ENCODE data around the gene HNRNPLL.
A peak's percentile ranks its signal among the peaks of the same experiment; 100 is the strongest.
"Not testable (repeated sequence)": the region's sequence is repeated elsewhere in the genome, so short reads cannot be mapped to it uniquely, and the experiment has no call there.

The HNRNPLL gene

DNA sequence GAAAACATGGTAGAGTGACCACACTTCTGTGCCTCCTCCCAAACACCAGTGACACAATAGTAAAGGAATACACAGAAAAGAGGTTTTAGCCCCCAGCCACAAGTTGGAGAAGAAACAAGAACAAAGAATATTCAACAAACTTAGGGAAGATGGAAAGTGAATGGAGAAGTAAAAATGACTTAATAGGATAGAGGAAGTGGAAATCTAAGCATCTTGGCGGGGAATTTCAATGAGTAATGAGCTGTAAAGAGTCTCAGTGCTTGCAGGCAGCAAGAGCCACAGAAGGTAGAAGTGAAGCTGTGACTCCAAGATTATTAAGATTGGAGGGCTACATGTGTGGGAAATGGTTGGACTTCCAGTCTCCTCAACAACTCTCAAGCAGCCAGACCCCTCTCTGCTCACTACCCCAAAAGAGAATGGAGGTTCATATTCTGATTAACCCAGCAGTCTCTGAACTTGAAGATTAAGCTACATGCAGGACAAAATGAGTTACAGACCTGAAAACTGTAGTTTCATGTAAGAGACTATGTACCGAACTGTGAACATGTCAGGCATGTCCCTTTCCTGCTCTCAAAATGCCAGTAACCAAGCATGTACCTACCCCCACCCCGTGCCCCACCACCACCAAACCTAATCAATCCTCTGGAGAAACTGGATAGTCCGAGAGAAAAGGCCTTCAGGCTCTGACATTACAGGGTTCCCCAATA lies 16.9 kb upstream of the HNRNPLL start:
- DNase-seq (ENCODE audit: low spot score): peak; percentile 32

DNA sequence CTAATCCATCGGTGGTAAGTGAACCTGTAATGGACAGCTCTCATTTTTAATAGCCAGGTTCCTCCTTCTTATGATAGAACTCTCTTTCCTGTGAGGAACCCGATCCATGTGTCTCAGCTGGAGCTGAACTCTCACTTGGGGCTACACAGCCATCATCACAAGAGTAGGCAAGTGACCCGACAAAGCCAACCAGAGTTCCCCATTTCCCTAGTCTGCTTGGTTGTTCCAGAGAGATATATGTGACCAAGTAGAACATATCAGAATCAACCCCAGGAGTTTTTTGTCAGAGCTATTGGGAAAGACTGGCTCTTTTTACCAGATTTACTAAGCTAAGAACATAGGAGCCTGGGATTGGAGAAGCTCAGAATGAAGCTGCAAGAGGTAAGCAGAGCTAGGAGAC lies 14.6 kb upstream of the HNRNPLL start:
- no peak for DNase-seq (ENCODE audit: low spot score)

DNA sequence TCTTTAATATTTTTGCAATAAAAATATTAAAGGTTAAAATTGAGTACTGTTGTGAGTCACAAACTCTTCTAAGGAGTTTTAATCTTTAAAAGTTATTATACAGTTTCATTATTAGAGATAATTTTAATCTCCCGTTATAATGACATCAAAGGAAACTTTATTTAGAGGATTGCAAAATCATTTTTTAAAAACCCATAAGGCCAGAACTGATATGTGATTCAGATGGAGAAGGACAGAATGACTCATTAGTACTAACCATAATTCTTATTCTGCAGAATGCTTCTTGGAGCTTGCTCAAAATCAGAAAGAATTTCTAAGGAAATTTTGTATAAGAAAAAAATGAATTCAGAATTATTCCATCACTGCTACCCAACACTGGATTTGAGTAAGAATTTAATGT lies 12.5 kb upstream of the HNRNPLL start:
- no peak for DNase-seq (ENCODE audit: low spot score)

DNA sequence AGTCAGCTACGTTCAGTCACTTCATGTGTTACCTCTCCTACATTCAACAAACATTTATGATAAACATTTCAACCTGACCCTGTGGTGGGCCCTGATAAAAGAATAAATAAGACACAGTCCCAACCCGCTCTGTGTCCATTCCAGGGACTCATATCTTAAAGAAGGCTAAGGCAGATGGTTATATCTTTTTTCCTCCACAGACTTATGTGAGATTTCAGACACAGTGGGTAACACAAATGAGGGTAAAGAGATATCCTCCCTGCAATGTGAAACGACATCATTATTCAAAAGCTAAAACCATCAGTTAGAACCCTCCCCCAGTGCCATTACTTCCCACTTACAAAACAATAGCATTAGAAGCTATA lies 11.1 kb upstream of the HNRNPLL start:
- no peak for DNase-seq (ENCODE audit: low spot score)

DNA sequence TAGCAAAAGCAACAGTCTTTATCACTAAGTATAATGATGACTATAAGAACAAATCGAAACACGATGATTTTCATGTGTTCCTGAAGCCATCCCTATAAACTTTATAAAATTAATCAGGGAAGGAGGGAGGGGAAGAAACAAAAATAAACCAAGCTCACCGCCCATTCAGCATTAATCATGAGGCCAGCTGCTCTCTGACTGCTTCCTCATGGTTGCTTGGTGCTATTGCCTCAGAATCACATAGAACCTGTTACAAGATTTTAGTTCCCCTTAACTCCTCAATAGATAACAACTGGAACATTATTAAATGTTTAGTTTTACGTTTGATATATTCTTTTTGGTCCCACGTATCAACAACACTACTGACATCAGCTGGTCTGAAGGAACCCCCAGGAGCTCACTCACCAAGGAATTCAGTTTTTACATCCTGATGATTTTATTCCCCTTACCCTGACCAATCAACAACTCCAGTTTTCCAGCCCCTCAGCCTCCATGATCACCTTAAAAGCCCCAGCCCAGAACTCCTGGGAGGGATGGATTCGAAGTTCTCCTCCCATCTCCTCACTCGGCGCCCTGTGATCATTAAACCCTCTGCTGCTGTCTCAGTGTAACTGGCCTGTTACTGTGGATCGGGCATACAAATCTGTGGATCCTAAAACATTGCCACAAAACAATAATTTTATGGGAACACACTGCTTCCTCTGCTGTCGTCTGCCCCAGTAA lies 10.6 kb upstream of the HNRNPLL start:
- DNase-seq (ENCODE audit: low spot score): no peak

DNA sequence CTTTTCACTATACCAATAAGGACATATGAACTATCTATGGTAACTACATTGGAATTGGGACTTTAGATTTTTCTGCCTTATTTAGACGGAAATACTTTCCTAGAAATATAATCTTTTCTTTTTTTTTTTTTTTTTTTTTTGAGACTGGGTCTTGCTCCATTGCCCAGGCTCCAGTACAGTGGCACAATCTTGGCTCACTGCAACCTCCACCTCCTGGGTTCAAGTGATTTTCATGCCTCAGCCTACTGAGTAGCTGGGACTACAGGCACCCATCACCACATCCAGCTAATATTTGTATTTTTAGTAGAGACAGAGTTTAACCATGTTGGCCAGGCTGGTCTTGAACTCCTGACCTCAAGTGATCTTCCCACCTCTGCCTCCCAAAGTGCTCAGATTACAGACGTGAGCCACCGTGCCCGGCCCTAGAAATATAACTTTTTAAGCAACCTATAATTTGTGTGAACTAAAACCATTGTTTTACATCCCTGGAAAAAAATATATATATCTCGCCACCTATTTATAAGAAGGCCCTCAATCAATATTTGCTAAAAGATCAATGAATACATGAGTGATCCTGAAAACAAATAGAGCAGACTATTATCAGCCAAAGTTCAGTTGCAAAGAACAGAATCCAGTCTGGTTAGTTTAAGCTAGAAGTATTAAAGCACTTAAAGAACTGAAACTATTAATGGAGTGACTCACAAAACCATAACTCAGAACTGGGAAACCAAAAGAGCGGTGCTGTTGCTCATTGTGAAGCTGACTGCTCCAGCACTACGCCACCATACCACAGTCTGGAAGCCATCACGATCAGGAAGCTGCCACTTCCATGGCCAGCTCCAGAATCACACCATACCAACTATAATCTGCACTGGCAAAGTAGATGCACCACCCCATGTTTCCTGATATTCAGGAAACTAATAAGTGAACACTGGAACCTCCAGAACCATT lies 8.4 kb upstream of the HNRNPLL start:
- DNase-seq (ENCODE audit: low spot score): no peak

- DNase-seq (ENCODE audit: low spot score): not testable (repeated sequence)
Measured at GRCh38 chr2:38609246-38609645, 6.5 kb upstream of the HNRNPLL start.

DNA sequence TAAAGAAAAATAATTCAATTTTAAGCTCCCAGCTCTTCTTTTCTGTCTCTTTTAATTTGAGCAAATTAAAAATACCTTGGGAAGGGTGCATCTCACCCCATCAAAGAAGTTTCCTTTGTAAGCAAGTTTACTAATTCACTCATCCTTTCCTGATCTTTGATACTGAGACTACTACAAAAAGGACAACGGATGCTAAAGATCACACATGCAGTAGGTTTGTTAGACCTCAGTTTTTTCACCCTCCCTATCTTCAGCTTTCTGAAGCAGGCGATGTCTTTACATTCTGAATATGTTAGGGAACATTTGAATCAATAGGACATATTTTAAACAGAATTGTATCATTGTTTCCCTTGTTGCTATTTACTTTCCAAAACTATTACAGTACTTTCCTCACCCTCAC lies 6.0 kb upstream of the HNRNPLL start:
- no peak for DNase-seq (ENCODE audit: low spot score)

DNA sequence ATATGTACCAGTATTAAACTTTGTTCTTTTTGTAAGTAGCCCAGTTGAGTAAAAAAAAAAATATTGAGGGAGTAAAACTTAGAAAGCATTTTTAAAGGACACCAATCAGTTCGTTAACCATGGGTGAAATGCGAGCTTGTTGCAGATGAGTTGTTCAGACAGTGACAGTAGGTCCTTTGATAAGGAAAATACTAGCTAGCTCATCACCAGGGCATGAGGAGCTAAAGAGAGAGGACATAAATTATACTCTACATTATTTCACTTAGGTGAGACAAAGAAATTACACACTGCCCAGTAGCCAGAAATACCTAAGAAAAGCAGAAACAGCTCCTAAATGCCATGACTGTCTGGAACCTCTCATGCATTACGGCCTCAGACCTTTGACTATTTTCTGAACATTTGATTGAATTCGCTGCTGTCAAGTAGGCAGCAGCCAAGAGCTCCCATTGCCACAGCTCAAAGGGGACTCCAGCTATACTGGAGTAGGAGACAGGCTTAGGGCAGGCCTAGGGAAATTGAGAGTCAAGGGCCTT lies 2.6 kb upstream of the HNRNPLL start:
- DNase-seq (ENCODE audit: low spot score): no peak

DNA sequence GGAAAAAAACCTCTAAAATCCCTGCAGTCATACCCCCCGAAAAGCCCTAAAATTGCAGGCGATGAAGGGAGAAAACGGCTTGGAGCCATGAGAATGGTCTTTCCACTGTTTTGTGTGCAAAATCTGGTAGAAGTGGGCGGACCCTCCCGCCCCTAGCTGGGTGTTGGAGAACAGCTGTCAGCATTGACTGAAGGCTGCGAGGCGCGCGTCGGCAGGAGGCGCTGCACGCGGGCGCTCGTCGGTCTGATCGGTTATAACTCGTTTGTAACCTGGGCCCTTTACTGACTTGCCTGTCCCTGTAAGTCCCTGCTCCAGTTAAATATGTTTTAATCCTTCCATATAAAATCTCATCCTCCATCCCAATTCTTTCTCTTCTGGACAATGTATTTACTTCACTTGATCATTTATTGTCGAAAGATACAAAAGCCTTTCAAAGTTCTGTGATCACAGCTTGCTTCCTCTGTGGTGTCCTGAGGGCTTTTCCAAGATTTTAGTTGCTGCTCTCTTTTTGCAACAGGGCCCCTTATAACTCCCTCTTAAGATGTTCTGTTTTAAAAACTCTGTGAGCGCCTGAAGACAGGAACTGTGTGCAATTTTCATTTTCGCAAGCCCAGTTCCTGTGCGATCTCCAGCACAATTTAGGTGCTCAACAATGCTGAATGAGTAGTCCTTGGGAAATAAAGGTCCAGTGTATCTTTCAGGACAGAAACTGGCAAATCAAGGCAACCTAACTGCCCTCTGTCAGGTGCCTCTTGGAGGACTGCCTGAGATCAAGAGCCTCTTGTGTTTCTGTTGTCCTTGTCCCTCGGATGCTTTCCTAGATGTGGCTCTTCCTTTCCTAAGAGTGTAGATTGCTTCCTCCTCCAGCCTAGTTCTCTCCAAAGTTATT lies 918 bp upstream of the HNRNPLL start:
- peak; percentile 85 for DNase-seq (ENCODE audit: low spot score)

- no peak for DNase-seq (ENCODE audit: low spot score)
Measured at GRCh38 chr2:38602136-38602731, 494 bp downstream of the HNRNPLL start.

GRCh38 chr2:38601463-38602135 lies 1.1 kb downstream of the HNRNPLL start:
- peak; percentile 25 for DNase-seq (ENCODE audit: low spot score)

DNA sequence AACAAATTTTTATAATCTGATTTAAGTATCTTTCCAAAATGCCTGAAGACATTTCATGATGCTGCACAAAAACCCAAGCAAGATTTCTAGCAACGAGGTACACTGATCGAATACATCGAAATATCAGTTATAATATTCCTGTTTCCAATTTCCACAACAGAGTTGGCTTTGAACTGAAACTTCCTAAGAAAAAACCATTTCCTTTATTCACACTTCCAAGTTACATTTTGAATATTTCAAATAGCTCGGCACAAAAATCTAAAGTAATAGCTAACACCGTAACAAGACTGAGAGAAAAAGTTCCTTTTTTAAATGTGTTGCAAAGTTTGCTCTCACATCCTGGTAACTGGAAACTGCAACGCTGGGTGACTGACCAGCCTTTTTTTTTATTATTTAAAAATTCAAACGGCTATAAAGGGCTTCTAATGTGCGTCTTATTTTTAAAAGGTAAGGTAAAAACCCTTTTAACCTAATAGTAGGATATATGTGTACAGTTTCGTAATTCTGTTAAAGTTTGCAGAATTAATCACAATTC lies 1.7 kb downstream of the HNRNPLL start:
- no peak for DNase-seq (ENCODE audit: low spot score)

DNA sequence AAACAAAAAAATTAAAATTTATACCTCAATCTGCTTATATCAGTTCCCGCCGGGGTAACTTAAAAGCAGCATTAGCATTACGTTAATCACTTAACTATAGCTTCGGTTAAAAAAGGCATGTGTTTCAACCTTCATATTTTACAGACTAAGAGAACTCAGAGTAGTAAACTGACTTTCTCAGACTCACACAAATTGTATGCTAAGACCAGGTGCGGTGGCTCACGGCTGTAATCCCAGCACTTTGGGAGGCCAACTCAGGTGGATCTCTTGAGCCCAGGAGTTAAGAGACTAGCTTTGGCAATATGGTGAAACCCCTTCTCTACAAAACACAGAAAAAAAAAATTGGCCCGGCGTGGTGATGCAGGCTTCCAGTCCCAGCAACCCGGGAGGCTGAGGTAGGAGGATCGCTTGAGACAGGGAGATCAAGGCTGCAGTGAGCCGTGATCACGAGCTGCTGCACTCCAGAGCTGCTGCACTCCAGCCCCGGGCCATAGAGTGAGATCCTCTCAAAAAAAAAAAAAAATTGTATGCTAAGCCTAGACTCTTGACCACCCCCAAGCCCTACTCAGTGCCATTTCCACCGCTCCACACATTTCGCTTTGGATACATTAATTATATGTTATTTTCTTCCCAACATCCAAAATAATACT lies 2.4 kb downstream of the HNRNPLL start:
- no peak for DNase-seq (ENCODE audit: low spot score)

GRCh38 chr2:38599706-38600105 lies 3.0 kb downstream of the HNRNPLL start:
- no peak for DNase-seq (ENCODE audit: low spot score)

DNA sequence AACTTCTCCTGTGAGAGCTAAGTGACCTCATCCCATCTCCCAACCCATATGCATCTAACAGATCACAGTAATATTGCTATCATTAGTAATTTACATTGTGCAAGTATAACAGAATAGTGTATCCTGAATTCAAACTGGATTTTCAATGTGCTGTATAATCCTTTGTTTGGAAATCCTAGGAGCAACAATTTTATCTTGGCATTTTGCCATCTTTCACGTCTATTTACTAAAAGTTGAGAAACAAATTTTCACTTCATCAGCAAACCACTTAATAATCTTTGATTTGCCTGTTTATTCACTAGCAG lies 3.8 kb downstream of the HNRNPLL start:
- DNase-seq (ENCODE audit: low spot score): no peak

DNA sequence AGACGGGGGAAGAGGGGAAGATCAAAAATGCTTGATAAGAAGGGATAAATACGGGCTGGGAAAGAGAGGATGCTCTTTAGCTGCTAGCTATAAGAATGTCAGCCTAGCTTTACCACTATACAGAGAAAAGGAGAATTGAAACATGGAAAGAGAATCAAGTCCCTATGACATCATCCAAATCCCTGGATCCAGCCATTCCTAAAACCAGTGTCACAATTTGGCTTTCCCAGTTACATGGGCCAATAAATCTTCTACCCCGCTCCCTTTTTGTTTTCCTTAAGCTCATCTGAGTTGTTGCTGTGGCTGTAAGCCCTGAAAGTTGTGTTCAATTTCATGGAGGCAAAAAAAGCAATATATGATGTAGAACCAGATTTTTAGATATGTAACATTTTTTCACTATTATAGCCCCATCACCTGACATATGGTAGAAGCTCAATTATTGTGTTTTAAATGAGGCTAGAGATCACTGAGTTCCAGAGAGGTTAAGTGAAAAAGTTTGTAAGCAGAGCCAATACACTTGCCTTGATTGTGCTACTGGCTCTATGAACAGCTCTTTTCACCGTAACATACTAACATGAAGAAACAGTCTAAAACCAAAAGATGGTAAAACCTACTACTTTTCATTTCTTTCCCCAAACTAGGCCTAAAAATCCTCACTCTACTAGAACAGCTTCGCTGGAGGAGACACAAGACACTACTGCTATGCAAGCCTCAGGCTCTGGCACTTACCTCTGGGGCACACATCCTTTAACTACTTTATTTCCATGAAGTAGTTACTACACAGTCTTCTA lies 4.3 kb downstream of the HNRNPLL start:
- DNase-seq (ENCODE audit: low spot score): no peak

DNA sequence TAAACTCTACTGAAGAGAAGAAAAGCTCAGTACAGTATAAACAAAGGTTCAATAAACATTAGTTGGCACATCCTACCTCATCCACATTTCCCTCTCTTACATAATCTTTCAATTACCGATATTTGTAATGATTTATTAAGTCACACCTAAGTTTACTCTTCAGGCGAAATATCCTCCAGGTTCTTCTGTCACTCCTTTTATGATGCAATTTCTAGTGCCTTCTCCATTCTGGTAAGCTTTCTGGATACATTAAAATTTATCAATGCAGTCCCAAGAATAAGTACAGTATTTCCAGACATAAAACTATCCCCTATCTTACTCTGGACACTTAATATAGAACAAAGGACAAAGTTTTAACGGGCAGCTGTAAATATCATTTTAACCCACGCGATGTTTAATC lies 5.6 kb downstream of the HNRNPLL start:
- DNase-seq (ENCODE audit: low spot score): no peak

- DNase-seq (ENCODE audit: low spot score): no peak
Measured at GRCh38 chr2:38596229-38596628, 6.5 kb downstream of the HNRNPLL start.

Measured in globus pallidus (tissue), 1 donor.